ENCODE results near the gene CPSF3. TPM values are rescaled to one million over a fixed set of nuclear protein-coding genes. Genes with fewer than 3 reads are reported as not detected.

The CPSF3 gene
- total and polyA plus RNA-seq, 7 donors = 14.4 to 33.5 (median 23.2) TPM

GRCh38 chr2:9473308-9473984 is 50.0 kb downstream of the CPSF3 start:
- peak overlapping the region; percentile 63 to 92 (median 74) for H3K4me3 ChIP-seq
- peak in 1 of 4 experiments; percentile 9 for TF ChIP-seq CTCF (IDR thresholded peaks at IDR 0.05)
- no peak for TF ChIP-seq POLR2AphosphoS5 (IDR thresholded peaks at IDR 0.05)
- no peak for TF ChIP-seq EP300 (IDR thresholded peaks at IDR 0.05)
- no peak for TF ChIP-seq POLR2A (IDR thresholded peaks at IDR 0.05)
- DNase-seq = no peak
- intact Hi-C loops (cut with DNase I) = loop anchor here (5.0 kb wide), 1 partner anchor 159 kb away; the partner anchor contains the start of gene YWHAQ
- no peaks in the 10 kb centered on the region for H3K9me3 ChIP-seq
- peaks cover 0 to 21% (median 0%) of the 10 kb centered on the region in 4 donors for H3K36me3 ChIP-seq
- H3K27me3 ChIP-seq = no peaks in the 10 kb centered on the region
- peaks cover 0 to 41% (median 32%) of the 10 kb centered on the region in 4 donors for H3K4me1 ChIP-seq
- 12 to 30% methylated on average over 24 of the region's 24 CpGs for WGBS, 2 donors
- peak overlapping the region; percentile 82 to 92 (median 87) for H3K27ac ChIP-seq

DNA sequence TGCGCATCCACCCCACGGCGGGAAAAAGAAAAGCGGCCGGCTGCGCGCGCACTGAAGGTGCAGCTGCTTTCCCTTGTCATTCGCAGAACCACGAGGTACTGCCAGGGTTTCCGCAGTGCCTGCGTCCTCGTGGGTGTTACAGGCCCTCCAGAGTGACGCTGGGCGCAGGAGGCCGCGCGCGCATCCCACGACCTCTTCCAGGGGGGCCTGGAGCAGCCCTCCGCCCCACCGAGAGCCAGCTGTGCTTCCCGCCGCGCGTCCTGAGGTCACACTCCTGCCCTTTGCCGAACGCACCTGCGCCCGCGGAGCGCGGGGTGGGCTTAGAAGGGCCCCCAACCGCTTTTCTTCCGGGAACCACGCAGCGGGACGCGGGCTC is 50.5 kb downstream of the CPSF3 start:
- H3K9me3 ChIP-seq = no peaks in the 10 kb centered on the region
- 2 to 4% methylated on average over 39 of the region's 39 CpGs for WGBS, 2 donors
- intact Hi-C loops (cut with DNase I) = loop anchor here (2.0 to 5.0 kb wide), 2 partner anchors 51 to 158 kb away; partner anchors contain the start of genes CPSF3, ITGB1BP1 and YWHAQ
- peak overlapping the region; percentile 63 to 92 (median 74) for H3K4me3 ChIP-seq
- peaks cover 0 to 45% (median 34%) of the 10 kb centered on the region in 4 donors for H3K4me1 ChIP-seq
- peaks cover 0 to 24% (median 0%) of the 10 kb centered on the region in 4 donors for H3K36me3 ChIP-seq
- peak overlapping the region; percentile 82 to 92 (median 87) for H3K27ac ChIP-seq
- peak; percentile 84 for DNase-seq
- TF ChIP-seq EP300 (IDR thresholded peaks at IDR 0.05) (no peak), POLR2A (IDR thresholded peaks at IDR 0.05) (no peak), CTCF (IDR thresholded peaks at IDR 0.05) (no peak), POLR2AphosphoS5 (IDR thresholded peaks at IDR 0.05) (peak in 2 of 4 donors; percentile 7 to 44)
- H3K27me3 ChIP-seq = no peaks in the 10 kb centered on the region

DNA sequence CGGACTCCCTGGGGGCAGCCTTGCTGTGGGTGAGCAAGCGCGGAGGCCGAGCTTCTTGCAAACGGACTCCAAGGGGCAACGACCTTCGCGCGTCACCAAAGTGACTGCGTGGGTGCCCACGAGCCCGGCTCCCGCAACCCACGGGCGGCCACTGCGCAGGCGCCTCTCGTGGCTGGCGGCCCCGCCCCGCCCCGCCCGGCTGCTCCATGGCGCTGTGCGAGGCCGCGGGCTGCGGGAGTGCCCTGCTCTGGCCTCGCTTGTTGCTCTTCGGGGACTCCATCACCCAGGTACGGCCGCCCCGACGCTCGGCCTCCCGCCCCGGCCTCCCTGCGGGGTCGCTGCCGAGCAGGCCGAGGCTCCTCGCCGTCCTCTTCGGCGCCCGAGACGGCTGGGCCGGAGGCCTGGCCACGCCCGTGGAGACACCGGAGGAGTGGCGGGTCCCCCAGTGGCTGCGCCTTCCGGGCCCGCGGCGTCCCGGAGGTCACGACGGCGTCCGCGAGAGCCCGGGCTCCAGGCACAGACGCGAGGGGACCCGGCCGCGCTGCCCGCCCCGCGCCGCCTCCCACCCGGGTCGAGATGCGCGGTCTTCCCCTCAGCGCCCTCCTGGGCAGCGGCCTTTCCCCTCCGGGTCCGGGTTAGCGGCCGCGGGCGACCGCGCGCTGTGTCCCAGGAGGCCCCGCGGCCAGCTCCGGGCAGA is 51.1 kb downstream of the CPSF3 start, which contains the start of gene IAH1:
TSS of gene IAH1 (plus strand) at position 191 of the 697 bp plus-strand sequence. CDS start at position 207, 16 bp downstream.
- peak; percentile 81 for DNase-seq
- peak within 1 kb of the TSS; percentile 63 to 92 (median 74) for H3K4me3 ChIP-seq
- no peaks in the 10 kb centered on the region for H3K9me3 ChIP-seq
- no peaks in the 10 kb centered on the region for H3K27me3 ChIP-seq
- no peak for TF ChIP-seq CTCF (IDR thresholded peaks at IDR 0.05)
- peak in 3 of 4 donors; percentile 56 to 64 (median 64) for TF ChIP-seq POLR2AphosphoS5 (IDR thresholded peaks at IDR 0.05)
- peaks cover 0 to 45% (median 34%) of the 10 kb centered on the region in 4 donors for H3K4me1 ChIP-seq
- intact Hi-C loops (cut with DNase I) = loop anchor here (2.0 to 5.0 kb wide), 3 partner anchors 52 to 158 kb away; partner anchors contain the start of genes ADAM17, CPSF3, ITGB1BP1 and YWHAQ
- peaks cover 0 to 28% (median 0%) of the 10 kb centered on the region in 4 donors for H3K36me3 ChIP-seq
- 0 to 1% methylated on average over 91 of the region's 91 CpGs for WGBS, 2 donors
- H3K27ac ChIP-seq = peak within 1 kb of the TSS; percentile 82 to 92 (median 87)

DNA sequence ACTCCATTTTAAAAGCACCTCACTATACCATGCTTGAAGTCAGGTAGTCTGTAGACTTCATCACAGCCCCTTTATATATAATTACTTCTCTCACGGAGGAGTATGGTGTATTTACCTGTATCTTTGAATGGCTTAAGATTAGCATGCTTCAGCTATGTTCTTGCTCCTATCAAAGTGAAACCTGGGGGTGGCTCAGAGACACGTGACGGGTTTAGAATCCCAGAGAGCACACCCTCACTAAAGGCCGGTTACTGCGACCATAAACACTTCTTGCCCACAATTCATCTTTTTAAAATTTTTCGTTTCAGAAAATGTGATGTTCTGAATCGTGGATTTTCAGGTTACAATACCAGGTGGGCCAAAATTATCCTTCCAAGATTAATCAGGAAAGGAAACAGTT is 54.5 kb downstream of the CPSF3 start:
- peaks cover 2 to 45% (median 34%) of the 10 kb centered on the region in 4 donors for H3K4me1 ChIP-seq
- no peak for DNase-seq
- peaks cover 16 to 62% (median 21%) of the 10 kb centered on the region in 4 donors for H3K36me3 ChIP-seq
- intact Hi-C loops (cut with DNase I) = loop anchor here (5.0 kb wide), 1 partner anchor 79 kb away; the partner anchor contains the start of gene ADAM17
- no peak overlapping the region for H3K4me3 ChIP-seq
- no peak for TF ChIP-seq CTCF (IDR thresholded peaks at IDR 0.05)
- TF ChIP-seq EP300 (IDR thresholded peaks at IDR 0.05) = no peak
- TF ChIP-seq POLR2A (IDR thresholded peaks at IDR 0.05) = no peak
- no peak for TF ChIP-seq POLR2AphosphoS5 (IDR thresholded peaks at IDR 0.05)
- no peak overlapping the region for H3K27ac ChIP-seq
- 84 to 85% methylated on average over 7 of the region's 7 CpGs for WGBS, 2 donors
- no peaks in the 10 kb centered on the region for H3K9me3 ChIP-seq
- H3K27me3 ChIP-seq = no peaks in the 10 kb centered on the region
